SK-N-MC (cell line): ENCODE results near the gene LAG3.

Experiments used
- EZH2 ChIP-seq: fragments of 200-600 bp; sonication (generic); IDR thresholded peaks from one replicate; pipeline ENCODE4 v1.6.1; 2017; ENCODE audit warnings: antibody characterized with exemption
- POLR2AphosphoS5 ChIP-seq: IDR thresholded peaks from 2 replicates; pipeline ENCODE4 v1.6.1; 2012; ENCODE audit warnings: mild to moderate bottlenecking, low read depth, low read length, borderline replicate concordance

DNA sequence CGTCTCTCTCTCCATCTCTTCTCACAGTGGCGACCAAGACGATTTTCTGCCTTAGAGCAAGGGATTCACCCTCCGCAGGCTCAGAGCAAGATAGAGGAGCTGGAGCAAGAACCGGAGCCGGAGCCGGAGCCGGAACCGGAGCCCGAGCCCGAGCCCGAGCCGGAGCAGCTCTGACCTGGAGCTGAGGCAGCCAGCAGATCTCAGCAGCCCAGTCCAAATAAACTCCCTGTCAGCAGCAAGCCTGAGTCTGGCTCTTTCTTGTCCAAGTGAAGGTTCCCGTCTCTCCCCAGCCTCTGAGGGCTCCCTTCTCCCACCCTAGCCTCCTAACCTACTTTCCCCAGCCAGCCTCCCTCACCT is 5.9 kb downstream of the LAG3 start:
- TF ChIP-seq POLR2AphosphoS5: no peak
- TF ChIP-seq EZH2: no peak
